PC-9 (cell line): ENCODE data around the gene CMIP.

Experiments used
- EZH2 ChIP-seq: fragments of 200-600 bp; sonication (generic); IDR thresholded peaks from 2 replicates; pipeline ENCODE4 v1.8.0; 2017; ENCODE audit warnings: antibody characterized with exemption, low read depth
- TF ChIP-seq, protein P1 (sequence below): fragments of 200-600 bp; sonication (generic); conservative IDR thresholded peaks from 2 replicates; pipeline ENCODE4 v1.6.1; 2017; ENCODE audit warnings: mixed run types, antibody characterized with exemption, mild to moderate bottlenecking, moderate library complexity

DNA sequence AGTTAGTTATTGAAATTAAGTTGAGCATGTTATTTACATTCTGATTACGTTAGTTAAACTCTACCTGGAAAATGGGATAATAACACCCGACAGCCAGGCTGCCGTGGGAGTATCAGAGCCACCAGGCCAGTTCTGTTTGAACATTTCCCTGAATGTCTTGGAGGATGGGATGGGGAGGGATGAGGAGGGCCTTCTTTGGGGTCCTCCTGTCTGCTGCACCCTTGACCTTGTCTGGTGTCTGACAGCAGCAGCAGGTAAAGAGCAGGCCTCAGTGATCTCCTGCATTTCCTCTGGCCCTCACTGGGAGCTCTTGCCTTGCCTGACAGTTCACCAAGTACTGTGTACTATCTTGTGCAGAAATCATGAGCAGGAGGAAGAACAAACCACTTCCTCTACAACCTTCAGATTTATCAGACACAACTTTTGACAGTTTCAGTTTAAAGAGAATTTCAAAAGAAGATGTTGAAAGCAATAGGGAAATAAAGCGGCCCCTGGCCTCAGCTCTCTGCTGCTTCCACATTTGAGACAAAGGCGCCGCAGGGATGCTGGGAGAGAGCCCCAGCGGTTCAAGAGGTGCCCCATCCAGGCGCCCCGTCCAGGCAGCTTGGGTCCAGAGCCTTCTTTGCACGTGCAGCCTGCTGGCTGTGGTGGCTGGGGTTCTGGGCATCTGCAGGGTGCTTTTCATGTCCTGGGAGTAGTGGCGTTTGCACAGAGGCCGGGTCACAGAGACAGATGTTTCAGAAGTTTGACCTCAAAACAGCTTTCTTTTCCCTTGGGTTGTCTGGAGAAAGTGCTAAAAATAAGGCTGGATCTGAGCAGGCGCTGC, 25.3 kb downstream of the CMIP start:
- TF ChIP-seq, protein P1, sequence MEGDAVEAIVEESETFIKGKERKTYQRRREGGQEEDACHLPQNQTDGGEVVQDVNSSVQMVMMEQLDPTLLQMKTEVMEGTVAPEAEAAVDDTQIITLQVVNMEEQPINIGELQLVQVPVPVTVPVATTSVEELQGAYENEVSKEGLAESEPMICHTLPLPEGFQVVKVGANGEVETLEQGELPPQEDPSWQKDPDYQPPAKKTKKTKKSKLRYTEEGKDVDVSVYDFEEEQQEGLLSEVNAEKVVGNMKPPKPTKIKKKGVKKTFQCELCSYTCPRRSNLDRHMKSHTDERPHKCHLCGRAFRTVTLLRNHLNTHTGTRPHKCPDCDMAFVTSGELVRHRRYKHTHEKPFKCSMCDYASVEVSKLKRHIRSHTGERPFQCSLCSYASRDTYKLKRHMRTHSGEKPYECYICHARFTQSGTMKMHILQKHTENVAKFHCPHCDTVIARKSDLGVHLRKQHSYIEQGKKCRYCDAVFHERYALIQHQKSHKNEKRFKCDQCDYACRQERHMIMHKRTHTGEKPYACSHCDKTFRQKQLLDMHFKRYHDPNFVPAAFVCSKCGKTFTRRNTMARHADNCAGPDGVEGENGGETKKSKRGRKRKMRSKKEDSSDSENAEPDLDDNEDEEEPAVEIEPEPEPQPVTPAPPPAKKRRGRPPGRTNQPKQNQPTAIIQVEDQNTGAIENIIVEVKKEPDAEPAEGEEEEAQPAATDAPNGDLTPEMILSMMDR: no peak
- TF ChIP-seq EZH2: no peak
